A549 (cell line): ENCODE measurements around the gene DUSP10. TPM values are rescaled to one million over a fixed set of nuclear protein-coding genes. Genes with fewer than 3 reads are reported as not detected.

Experiments
- ATAC-seq, 2 experiments: fragments of 200-7000 bp in 1 of 2; fragments of >200 bp in 1 of 2; cut with Nextera tagmentation in 1 of 2; cut with Tn5 transposase in 1 of 2; 3 replicates each; pipeline versions ENCODE4 v1.8.0 to v1.9.1; 2018 to 2020; ENCODE audit warnings: mild to moderate bottlenecking in 1 of 2, moderate library complexity in 1 of 2
- CTCF ChIA-PET: fragments of 300-600 bp; sonication (Branson Sonifier 250); formaldehyde crosslinking; extraction: SDS; loops from one replicate; lab custom pipeline; 2021; ENCODE audit warnings: antibody characterized with exemption, inconsistent platforms; lab: Yijun Ruan, JAX
- POLR2A ChIA-PET: fragments of 350-600 bp; formaldehyde crosslinking; extraction: SDS; loops from one replicate; lab custom pipeline; 2021; ENCODE audit warnings: antibody characterized with exemption, inconsistent platforms; lab: Yijun Ruan, JAX
- DNase-seq, 2 experiments: peaks; one replicate each; pipeline versions ENCODE4 v3.0.0 to v3.0.0-alpha.2; 2011 to 2016; ENCODE audit warnings: low read depth in 1 of 2, low spot score in 1 of 2
- FAIRE-seq: peaks from 2 replicates; lab custom pipeline; 2011; peaks lifted over from hg19 to GRCh38; lab: Jason Lieb, UNC
- H3K27ac ChIP-seq, 2 experiments: fragments of >200 bp; sonication (Bioruptor Twin); formaldehyde crosslinking; 3 replicates each; pipeline ENCODE4 v1.5.1; 2016 to 2017
- H3K4me1 ChIP-seq: fragments of >200 bp; sonication (Bioruptor Twin); formaldehyde crosslinking; 3 replicates; pipeline ENCODE4 v1.6.1; 2016
- H3K4me2 ChIP-seq: fragments of >200 bp; sonication (Bioruptor Twin); formaldehyde crosslinking; 3 replicates; pipeline ENCODE4 v1.6.1; 2016
- H3K4me3 ChIP-seq: fragments of >200 bp; sonication (Bioruptor Twin); formaldehyde crosslinking; 3 replicates; pipeline ENCODE4 v1.5.1; 2016
- H3K9me3 ChIP-seq: fragments of >200 bp; sonication (Bioruptor Twin); formaldehyde crosslinking; 3 replicates; pipeline ENCODE4 v1.6.1; 2016
- ATOH8 ChIP-seq: fragments of 250-450 bp; sonication (Bioruptor Pico); IDR thresholded peaks from 2 replicates; pipeline ENCODE4 v1.5.0; 2020; ENCODE audit warnings: low read depth, mild to moderate bottlenecking, moderate library complexity
- CHD4 ChIP-seq: fragments of 200-600 bp; sonication (generic); IDR thresholded peaks from 2 replicates; pipeline ENCODE4 v1.6.1; 2016; ENCODE audit warnings: antibody characterized with exemption, mild to moderate bottlenecking, borderline replicate concordance
- CTCF ChIP-seq: fragments of >200 bp; sonication (Bioruptor Twin); formaldehyde crosslinking; IDR thresholded peaks from 3 replicates; pipeline ENCODE4 v1.5.1; 2016
- EHMT2 ChIP-seq: fragments of 200-600 bp; sonication (generic); IDR thresholded peaks from 2 replicates; pipeline ENCODE4 v1.6.1; 2016; ENCODE audit warnings: antibody characterized with exemption, low read depth, mild to moderate bottlenecking, moderate library complexity
- ELK1 ChIP-seq: fragments of 150-350 bp; IDR thresholded peaks from 2 replicates; pipeline ENCODE4 v1.6.1; 2014; ENCODE audit warnings: low read depth, mild to moderate bottlenecking, low read length
- ESRRA ChIP-seq: fragments of 150-350 bp; IDR thresholded peaks from 2 replicates; pipeline ENCODE4 v1.6.1; 2014; ENCODE audit warnings: mild to moderate bottlenecking, low read length, borderline replicate concordance
- FOSL2 ChIP-seq, 2 experiments: fragments of 450-650 bp in 1 of 2; fragments of >200 bp in 1 of 2; sonication (Bioruptor Twin) in 1 of 2; formaldehyde crosslinking; IDR thresholded peaks; 2 replicates each; pipeline versions ENCODE4 v1.5.0 to v1.6.1; 2016 to 2020; ENCODE audit warnings: mild to moderate bottlenecking in 1 of 2, moderate library complexity in 1 of 2
- HES2 ChIP-seq: fragments of >200 bp; sonication (Bioruptor Twin); formaldehyde crosslinking; IDR thresholded peaks from 2 replicates; pipeline ENCODE4 v1.6.1; 2016
- JUN ChIP-seq, 2 experiments: fragments of >200 bp; sonication (Bioruptor Twin); formaldehyde crosslinking; IDR thresholded peaks; 2 replicates in 1 of 2; 3 replicates in 1 of 2; pipeline ENCODE4 v1.6.1; 2016 to 2017
- KDM5A ChIP-seq: fragments of 200-600 bp; sonication (generic); IDR thresholded peaks from 2 replicates; pipeline ENCODE4 v1.6.1; 2016; ENCODE audit warnings: antibody characterized with exemption, mild to moderate bottlenecking
- MAZ ChIP-seq: fragments of 150-350 bp; IDR thresholded peaks from 2 replicates; pipeline ENCODE4 v1.6.1; 2014; ENCODE audit warnings: antibody characterized with exemption, low read depth, low read length, borderline replicate concordance
- NFE2L2 ChIP-seq: fragments of 150-350 bp; conservative IDR thresholded peaks from 2 replicates; pipeline ENCODE4 v1.6.1; 2014; ENCODE audit warnings: low read length
- NR3C1 ChIP-seq: fragments of >200 bp; sonication (Bioruptor Twin); formaldehyde crosslinking; IDR thresholded peaks from 3 replicates; pipeline ENCODE4 v1.6.1; 2017
- PHF8 ChIP-seq: fragments of 200-600 bp; sonication (generic); IDR thresholded peaks from 2 replicates; pipeline ENCODE4 v1.6.1; 2016; ENCODE audit warnings: low read depth, mild to moderate bottlenecking, antibody characterized with exemption, moderate library complexity, borderline replicate concordance
- POLR2A ChIP-seq: IDR thresholded peaks from 2 replicates; pipeline ENCODE4 v1.6.1; 2012; ENCODE audit warnings: mild to moderate bottlenecking, low read length
- RARB ChIP-seq: fragments of 250-450 bp; sonication (Bioruptor Pico); IDR thresholded peaks from 2 replicates; pipeline ENCODE4 v1.8.0; 2021; ENCODE audit warnings: mild to moderate bottlenecking, moderate library complexity
- RCOR1 ChIP-seq: fragments of 150-350 bp; IDR thresholded peaks from 2 replicates; pipeline ENCODE4 v1.6.1; 2014; ENCODE audit warnings: antibody characterized with exemption, low read length, low read depth
- RNF2 ChIP-seq: fragments of 200-600 bp; sonication (generic); IDR thresholded peaks from 2 replicates; pipeline ENCODE4 v1.6.1; 2016; ENCODE audit warnings: low read depth, mild to moderate bottlenecking, antibody characterized with exemption, moderate library complexity, borderline replicate concordance
- SREBF2 ChIP-seq: fragments of 450-650 bp; IDR thresholded peaks from 2 replicates; pipeline ENCODE4 v1.6.1; 2014; ENCODE audit warnings: mild to moderate bottlenecking, moderate library complexity
- TP53 ChIP-seq: fragments of 250-450 bp; sonication (Bioruptor Pico); IDR thresholded peaks from 2 replicates; pipeline ENCODE4 v1.5.0; 2021; ENCODE audit warnings: mild to moderate bottlenecking, moderate library complexity
- ZC3H11A ChIP-seq: fragments of 450-650 bp; IDR thresholded peaks from 2 replicates; pipeline ENCODE4 v1.6.1; 2014; ENCODE audit warnings: antibody characterized with exemption, mild to moderate bottlenecking
- WGBS: methylation state at CpG from one replicate; pipeline ENCODE4 v1.1.6; 2017; ENCODE audit errors: missing lambda C conversion rate; 5-methylcytosine and 5-hydroxymethylcytosine counted together
- polyA plus RNA-seq, 4 experiments: library from polyadenylated mRNA; depleted of rRNA in 3 of 4; stranded (reverse); fragments of >200 nt; fragmentation: RNase III in 1 of 4; extraction: RNeasy Plus Mini Kit Qiagen cat#74134 plus additional on column Dnase treatment in 1 of 4; gene quantifications; 2 replicates in 3 of 4; 3 replicates in 1 of 4; pipeline ENCODE4 v1.2.3, GENCODE V29; 2011 to 2017

The DUSP10 gene
- polyA plus RNA-seq, 2 of the 4 experiments (the other 2 are of a cell fraction), result 4.8 to 5.2 TPM

GRCh38 chr1:221786647-221787046 lies 44.8 kb upstream of the DUSP10 start:
- 74% methylated on average over 5 of the region's 5 CpGs for WGBS
- FAIRE-seq, result no peak
- POLR2A ChIA-PET, result no interaction called here

GRCh38 chr1:221783936-221784335 lies 42.0 kb upstream of the DUSP10 start:
- DNase-seq, result no peak
- no peak overlapping the region for H3K27ac ChIP-seq
- no peaks in the 10 kb centered on the region for H3K9me3 ChIP-seq
- ATAC-seq, result no peak
- no peak overlapping the region for H3K4me3 ChIP-seq
- H3K4me2 ChIP-seq, result no peak overlapping the region
- H3K4me1 ChIP-seq, result no peaks in the 10 kb centered on the region
- no peak for FAIRE-seq
- ChIA-PET CTCF (interaction anchor here (1.1 to 1.2 kb wide), 2 partner anchors 15 to 46 kb away, joined by 3 read pairs; no protein-coding TSS in a partner anchor), POLR2A (no interaction called here)
- 51% methylated on average over 4 of the region's 4 CpGs for WGBS
- TF ChIP-seq RARB (CRISPR knock-in tag), result no peak
- TF ChIP-seq POLR2A, result no peak
- no peak for TF ChIP-seq KDM5A
- TF ChIP-seq PHF8, result no peak
- no peak for TF ChIP-seq ESRRA
- no peak for TF ChIP-seq ATOH8
- no peak for TF ChIP-seq SREBF2
- TF ChIP-seq NR3C1, result no peak
- TF ChIP-seq ZC3H11A, result no peak
- no peak for TF ChIP-seq HES2
- no peak for TF ChIP-seq EHMT2
- no peak for TF ChIP-seq JUN (IDR thresholded peaks at IDR 0.05)
- no peak for TF ChIP-seq RNF2

More at GRCh38 chr1:221786647-221787046, 44.8 kb upstream of the DUSP10 start:
- no peak overlapping the region for H3K4me3 ChIP-seq
- DNase-seq, result no peak
- H3K27ac ChIP-seq, result no peak overlapping the region
- no peak for ATAC-seq
- no peaks in the 10 kb centered on the region for H3K4me1 ChIP-seq
- no peaks in the 10 kb centered on the region for H3K9me3 ChIP-seq
- TF ChIP-seq RCOR1 (no peak), ATOH8 (no peak), TP53 (CRISPR knock-in tag) (no peak), CTCF (no peak), ELK1 (no peak)
- no peak overlapping the region for H3K4me2 ChIP-seq
- CTCF ChIA-PET, result no interaction called here

- no peaks in the 10 kb centered on the region for H3K4me1 ChIP-seq
- DNase-seq (no peak), ATAC-seq (no peak), FAIRE-seq (no peak)
- WGBS, result 86% methylated on average over 6 of the region's 6 CpGs
- no peak overlapping the region for H3K27ac ChIP-seq
- TF ChIP-seq HES2 (no peak), SREBF2 (no peak), NFE2L2 (no peak), JUN (IDR thresholded peaks at IDR 0.05) (no peak), MAZ (no peak), TP53 (CRISPR knock-in tag) (no peak), RARB (CRISPR knock-in tag) (no peak), CHD4 (no peak), RCOR1 (no peak), FOSL2 (IDR thresholded peaks at IDR 0.05) (no peak), FOSL2 (CRISPR knock-in tag; IDR thresholded peaks at IDR 0.05) (no peak)
- no peaks in the 10 kb centered on the region for H3K9me3 ChIP-seq
- ChIA-PET CTCF (interaction anchor here (1.1 to 1.2 kb wide), 2 partner anchors 14 to 47 kb away, joined by 3 read pairs; no protein-coding TSS in a partner anchor), POLR2A (no interaction called here)
- no peak overlapping the region for H3K4me2 ChIP-seq
- H3K4me3 ChIP-seq, result no peak overlapping the region
These were observed 41.5 kb upstream of the DUSP10 start for GRCh38 chr1:221783437-221783836.
